Measurements from ENCODE around the gene SAP30BP. TPM values are rescaled to one million over a fixed set of nuclear protein-coding genes. Genes with fewer than 3 reads are reported as not detected.

The SAP30BP gene
- total RNA-seq, 1 donor: 69.2 TPM

DNA sequence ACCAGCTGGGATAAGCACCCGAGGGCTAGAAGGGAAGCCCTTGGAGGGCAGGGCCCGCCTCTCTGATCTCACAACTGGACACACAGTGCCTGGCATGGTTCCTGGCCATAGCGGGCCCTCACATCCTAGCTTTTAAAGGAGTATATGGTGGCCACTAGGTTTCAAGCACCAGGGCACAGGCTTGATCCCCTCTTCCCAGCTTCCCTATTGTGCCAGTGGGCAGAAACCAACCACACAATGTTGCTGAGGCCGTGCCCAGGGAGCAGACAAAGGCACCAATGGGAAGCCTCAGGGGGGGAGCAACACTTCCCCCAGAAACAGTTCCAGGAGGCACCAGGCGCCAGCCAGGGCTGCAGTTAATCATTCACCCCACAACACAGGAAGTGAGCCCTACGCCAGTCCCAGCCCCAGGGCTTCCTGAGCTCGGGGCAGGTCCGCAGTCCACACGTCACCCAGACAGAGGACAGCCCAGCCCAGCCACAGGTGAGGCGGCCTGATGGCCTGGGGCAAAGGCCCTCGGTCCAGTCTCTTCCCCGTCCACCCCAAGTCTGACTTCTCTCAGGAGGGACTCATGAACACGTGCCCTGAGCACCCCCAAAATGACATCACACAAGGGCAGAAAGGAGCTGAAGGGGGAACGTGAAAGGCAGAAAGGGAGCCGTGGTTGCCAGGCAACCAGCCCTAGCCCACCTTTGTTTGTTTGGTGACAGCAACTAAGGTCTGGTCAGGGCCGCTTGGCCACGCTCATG lies 21.1 kb upstream of the SAP30BP start:
- DNase-seq (ENCODE audit: low read depth in 2 of 3, low spot score in 2 of 3): peak in 2 of 3 donors; percentile 88 to 91

DNA sequence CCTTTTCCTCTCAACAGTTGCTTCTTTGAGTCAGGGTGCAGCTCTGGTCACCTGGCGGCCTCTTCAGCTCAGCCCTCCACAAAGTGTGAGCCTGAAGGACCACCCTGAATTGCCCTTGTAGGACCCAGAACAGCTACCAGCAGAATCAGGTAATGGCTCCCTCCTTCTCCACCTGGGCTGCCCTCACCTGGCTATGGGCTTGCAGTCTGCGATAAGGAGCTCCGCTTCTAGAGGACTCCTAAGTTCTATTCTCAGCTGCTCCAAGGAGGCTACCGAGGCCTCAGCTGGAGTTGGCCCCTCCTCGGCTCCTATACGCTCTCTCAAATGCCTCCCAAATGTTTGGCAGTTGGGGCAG lies 20.5 kb upstream of the SAP30BP start:
- DNase-seq (ENCODE audit: low read depth in 2 of 3, low spot score in 2 of 3): no peak

DNA sequence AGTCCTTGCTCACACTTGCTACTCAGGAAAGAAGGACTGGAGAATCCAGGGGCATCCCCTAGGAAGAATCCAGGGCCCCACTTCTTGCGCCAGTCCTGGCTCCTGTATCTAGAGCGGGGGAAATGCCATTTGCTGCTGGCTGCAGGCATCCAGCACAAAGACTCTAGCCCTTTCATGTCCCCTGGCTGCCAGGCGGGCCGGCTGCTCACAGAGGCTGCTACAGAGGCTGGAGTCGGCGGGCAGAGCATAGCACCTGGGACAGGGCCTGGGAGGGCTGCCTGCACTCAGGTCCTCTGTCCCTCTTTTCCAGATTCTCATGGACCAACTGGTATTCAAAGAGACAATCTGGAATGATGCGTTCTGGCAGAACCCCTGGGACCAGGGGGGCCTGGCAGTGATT lies 20.1 kb upstream of the SAP30BP start:
- no peak for DNase-seq (ENCODE audit: low read depth in 2 of 3, low spot score in 2 of 3)

DNA sequence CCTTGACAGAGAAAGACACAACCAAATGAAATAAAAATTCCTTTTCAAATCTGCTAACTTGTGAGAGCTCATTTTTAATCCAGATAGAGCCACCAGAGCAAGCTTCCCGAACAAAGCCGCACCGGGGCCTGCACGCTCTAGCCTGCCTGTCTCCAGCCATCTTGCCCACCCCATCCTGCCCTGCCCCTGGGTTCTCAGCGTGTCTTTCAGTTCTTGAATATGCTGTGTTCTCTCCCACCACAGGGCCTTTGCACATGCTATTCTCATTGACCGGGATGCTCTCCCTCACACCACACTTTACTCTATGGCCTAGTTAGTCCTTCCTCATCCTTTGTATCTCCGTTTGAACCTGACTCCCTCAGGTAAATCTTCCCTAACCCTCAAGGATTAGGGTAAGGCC lies 19.2 kb upstream of the SAP30BP start:
- DNase-seq (ENCODE audit: low read depth in 2 of 3, low spot score in 2 of 3): no peak

DNA sequence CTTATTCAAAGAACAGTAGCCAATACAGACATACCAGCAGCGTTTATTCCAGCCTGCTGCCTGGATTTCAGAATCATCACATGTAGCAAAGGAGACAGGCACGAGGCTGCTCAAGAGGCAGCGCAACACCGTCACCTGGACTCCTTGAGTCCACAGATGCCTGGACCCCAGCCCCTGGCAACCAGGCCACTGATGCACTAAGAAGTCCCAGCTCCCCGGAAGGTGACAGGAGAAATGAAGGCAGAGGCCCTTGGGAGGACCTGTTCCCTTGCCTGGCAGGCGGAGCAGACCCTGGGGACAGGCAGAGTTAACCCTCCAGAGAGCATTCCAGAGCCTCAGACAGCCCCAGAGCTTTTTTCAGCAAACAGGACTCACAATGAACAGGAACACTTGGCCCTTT lies 17.5 kb upstream of the SAP30BP start:
- no peak for DNase-seq (ENCODE audit: low read depth in 2 of 3, low spot score in 2 of 3)

DNA sequence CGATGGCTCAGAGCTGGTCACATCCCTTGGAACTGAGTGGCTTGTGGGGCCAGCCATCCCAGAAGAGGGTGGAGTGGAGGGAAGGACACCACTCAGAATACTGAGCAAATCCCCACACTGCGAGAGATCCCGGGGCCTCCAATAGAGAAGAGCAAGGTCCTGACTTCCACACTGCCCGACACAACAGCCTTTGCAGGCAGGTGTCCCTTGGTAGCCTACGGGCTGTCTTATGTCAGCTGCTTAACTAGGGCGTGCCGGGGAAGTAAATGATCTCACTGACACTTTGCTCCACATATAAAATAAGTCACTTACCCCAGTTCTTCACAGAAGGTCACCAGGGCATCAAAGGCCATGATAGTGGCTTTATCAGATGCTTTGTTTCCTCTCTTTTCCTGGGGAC lies 16.3 kb upstream of the SAP30BP start:
- DNase-seq (ENCODE audit: low read depth in 2 of 3, low spot score in 2 of 3): no peak

DNA sequence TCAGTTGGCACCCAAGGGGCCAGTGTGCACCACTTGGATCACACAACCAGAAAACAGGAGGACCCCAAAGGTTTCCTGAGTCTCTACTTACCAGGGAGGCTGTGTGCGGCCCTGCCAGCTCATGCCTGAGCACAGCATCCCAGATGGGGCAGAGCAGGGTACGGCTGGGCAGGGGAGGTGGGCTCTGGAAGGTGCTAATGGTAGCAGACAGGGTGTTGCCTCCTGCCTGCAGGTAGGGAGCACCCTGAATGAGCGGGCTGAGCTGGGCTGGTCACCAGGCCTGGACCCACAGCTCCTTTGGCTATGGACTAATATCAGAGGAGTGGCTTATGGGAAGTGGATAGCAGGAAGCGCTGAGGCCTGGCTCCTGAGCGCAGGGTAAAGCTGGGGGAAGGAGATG lies 14.8 kb upstream of the SAP30BP start:
- DNase-seq (ENCODE audit: low read depth in 2 of 3, low spot score in 2 of 3): no peak

DNA sequence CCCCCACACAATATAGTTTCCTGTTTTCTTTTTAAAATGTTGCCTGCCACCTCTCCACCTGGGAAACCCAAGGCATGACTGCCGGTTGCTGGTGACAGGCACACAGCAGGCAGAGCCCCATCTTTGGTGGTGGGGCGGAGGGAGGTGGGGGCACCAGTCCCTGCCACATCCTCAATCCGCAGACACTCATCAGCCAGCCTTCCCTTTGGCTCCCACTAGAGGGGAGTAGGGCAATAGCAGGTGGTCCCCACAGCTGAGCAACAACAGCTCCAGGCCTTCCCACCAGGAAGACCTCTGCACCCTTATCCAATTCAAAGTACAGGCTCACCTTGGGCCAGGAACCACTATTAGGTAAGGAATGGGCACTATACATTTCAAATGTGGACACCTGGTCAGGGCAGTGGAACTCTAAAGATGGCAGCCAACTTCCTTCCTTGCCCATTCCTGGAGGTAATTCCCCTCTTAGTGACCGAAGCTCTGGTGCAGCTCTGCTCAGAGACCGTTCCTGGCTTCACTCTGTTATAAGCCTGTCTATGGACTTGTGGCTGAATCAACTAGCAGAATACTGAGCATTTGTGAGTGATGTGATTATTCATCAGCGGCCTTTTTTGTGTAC lies 14.1 kb upstream of the SAP30BP start:
- DNase-seq (ENCODE audit: low read depth in 2 of 3, low spot score in 2 of 3): peak in 2 of 3 donors; percentile 75 to 81

DNA sequence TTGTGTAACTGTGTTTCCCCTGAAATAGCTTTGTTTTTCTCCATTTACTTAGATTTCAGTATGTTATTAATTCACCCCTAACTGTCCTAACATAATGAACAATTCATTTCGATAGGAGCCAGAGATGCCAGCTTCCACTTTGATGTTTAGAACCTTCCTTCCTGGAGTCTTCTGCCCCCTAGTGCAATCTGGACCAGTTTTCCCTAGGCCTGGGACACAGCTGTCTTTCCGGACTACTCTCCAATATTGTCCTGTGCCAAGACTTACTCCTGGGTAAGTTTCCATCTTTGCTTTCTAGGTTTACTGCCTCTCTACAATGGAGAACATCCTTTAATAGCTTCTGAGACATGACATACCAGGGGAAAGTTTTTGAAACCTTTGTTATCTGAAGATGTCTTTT lies 13.0 kb upstream of the SAP30BP start:
- no peak for DNase-seq (ENCODE audit: low read depth in 2 of 3, low spot score in 2 of 3)

DNA sequence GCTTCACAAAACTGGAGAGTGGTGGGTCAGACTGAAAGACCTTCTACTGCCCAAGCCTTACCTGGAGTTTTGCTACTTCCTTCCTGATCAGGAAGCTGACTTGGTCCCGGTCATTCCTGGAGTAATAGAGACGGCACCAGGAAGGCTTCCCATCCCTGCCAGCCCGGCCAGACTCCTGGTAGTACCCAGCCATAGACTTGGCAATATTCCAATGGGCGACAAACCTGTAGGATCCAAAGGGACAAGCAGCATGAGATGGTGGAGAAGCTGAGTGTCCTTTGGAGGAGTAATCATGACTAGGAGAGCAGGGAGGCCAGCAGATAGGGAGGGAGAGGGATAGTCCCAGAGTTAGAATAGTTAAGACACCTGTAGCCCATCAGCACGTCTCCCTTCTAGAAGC lies 8.9 kb upstream of the SAP30BP start:
- DNase-seq (ENCODE audit: low read depth in 2 of 3, low spot score in 2 of 3): no peak

DNA sequence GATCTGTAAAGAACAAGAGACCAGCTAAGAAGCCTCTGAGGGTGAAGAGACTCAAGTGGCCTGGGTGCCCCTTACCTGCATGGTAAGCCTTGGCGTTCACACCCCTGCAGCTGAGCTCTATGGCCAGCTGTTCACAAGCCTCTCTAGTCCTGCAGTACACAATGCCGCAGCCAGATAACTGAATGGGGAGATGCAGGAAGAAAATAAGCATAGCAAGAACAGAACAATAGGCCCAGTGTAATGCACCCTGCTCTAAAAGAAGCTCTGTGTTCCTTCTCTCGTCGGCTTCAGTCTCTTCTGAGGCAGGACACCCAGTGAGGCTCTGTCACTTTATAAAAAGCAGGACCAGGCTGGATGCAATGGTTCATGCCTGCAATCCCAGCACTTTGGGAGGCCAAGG lies 5.6 kb upstream of the SAP30BP start:
- DNase-seq (ENCODE audit: low read depth in 2 of 3, low spot score in 2 of 3): no peak

DNA sequence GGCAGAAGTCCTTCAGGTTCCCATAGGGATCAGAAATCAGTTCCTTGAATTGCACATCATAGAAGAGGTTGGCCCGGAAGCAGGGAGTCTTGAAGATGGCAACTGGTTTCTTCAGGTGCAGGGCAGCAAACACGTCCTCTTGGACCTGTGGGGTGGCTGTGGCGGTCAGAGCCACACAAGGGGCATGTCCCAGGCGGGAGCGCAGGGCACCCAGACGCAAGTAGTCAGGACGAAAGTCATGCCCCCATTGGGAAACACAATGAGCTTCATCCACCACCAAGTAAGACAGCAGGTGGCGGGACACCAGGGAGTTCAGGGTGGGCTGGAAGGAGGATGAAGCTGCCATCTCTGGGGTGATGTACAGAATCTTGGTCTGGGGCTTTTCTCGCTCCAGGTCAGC lies 4.6 kb upstream of the SAP30BP start:
- no peak for DNase-seq (ENCODE audit: low read depth in 2 of 3, low spot score in 2 of 3)

DNA sequence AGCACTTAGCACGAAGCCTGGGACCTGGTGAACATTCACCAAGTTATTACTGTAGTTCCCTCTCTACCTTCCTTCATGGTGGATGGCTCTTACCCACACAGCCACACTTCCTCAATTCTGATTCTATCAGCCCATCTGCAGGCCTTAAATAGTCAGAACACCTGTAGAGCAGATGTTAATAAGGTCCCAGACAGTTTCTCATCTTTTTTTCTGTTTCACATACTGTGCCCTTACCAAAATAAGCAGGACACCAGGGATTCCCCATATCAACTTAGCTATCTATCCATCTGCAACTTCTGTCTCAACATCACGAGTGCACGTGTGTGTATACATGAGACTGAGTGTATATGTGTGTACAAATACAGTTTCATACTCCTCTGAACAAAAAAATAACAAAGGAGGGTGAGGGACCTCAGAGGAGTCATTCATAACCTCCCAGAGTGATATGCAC lies 3.0 kb upstream of the SAP30BP start:
- DNase-seq (ENCODE audit: low read depth in 2 of 3, low spot score in 2 of 3): no peak

DNA sequence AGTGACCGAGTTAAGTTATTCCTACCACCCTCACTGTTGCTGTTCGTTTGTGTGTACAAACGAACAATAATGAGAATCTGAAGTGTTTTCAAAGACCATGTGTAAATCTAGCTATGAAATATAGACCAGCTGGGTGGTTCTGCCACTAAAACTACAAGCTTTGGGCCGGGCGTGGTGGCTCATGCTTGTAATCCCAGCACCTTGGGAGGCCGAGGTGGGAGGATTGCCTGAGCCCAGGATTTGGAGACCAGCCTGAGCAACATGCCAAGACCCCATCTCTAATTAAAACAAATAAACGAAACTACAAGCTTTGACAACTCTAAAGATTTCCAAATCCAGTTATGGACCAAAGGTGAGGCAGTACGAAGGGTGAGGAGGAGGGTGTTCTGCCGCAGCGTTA lies 1.2 kb upstream of the SAP30BP start:
- no peak for DNase-seq (ENCODE audit: low read depth in 2 of 3, low spot score in 2 of 3)

DNA sequence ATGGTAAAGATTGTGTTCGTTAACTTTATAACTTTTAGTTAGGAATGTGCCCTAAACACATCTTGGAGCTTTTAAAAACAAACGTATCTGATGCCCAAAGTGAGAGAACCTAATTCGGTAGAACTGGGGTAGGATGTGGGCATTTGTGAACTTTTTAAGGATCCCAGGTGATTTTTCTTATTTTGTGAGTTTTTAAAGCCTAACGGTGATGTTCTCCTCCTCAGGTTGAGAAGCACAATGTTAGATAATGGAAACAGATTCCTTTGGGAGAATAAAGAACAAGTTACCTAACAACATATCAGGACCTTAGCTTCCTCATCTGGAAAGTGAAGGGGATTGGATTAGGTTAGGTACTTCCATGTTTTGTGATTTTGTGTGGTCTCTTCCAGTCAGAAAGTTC lies 687 bp downstream of the SAP30BP start:
- no peak for DNase-seq (ENCODE audit: low read depth in 2 of 3, low spot score in 2 of 3)

DNA sequence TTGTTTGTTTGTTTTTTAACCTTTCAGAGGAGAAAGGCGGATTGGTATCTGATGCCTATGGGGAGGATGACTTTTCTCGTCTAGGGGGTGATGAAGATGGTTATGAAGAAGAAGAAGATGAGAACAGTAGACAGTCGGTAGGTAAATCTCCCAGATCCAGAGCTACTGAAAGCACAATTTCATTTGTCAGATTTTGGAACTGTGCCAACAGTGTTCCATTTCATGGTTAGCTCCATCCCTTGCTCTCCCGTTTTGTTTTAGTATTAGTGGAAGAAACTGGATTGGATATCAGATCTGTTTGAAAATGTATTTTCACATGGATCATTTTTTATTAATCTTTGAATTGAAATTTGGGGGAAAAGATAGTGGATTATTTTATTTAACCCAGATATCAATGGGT lies 1.4 kb downstream of the SAP30BP start:
- DNase-seq (ENCODE audit: low read depth in 2 of 3, low spot score in 2 of 3): no peak

DNA sequence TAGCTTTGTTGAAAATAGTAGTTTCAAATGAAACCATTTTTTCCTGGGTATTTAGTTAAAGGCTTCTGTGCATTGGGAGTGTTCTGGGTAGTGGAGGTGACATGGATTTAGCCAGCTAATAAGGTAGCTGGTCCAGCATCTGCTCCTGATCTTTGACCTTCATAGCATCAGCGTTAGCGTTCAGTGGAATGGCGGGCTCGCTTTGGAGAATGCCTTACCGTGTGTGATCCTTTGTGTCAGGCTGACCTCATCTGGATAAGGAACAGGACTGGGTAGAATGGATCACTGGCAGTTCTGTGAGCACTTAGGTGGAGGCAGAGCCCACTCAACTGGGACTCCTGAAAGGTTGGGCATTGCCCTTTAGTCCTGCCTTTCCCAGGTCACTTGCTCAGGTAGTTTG lies 3.7 kb downstream of the SAP30BP start:
- no peak for DNase-seq (ENCODE audit: low read depth in 2 of 3, low spot score in 2 of 3)

DNA sequence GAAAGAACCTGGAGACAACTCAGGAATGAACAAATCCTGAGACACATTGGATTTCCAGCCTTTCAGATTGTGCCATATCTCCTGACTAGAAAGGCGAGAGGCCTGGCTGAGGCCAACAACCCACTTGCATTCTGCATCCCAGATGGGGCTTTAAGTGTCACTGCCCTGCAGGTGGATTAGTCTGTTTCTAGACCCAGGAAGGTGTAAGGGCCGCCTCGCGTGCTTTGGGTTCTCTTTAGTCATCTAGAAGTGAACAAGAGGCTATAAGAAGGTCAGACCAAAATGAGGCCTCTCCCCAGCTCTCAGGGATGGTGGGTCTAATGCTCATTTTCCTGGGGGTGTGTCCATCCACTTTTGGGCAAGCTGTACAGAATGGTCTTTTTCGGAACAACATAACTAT lies 4.9 kb downstream of the SAP30BP start:
- no peak for DNase-seq (ENCODE audit: low read depth in 2 of 3, low spot score in 2 of 3)

DNA sequence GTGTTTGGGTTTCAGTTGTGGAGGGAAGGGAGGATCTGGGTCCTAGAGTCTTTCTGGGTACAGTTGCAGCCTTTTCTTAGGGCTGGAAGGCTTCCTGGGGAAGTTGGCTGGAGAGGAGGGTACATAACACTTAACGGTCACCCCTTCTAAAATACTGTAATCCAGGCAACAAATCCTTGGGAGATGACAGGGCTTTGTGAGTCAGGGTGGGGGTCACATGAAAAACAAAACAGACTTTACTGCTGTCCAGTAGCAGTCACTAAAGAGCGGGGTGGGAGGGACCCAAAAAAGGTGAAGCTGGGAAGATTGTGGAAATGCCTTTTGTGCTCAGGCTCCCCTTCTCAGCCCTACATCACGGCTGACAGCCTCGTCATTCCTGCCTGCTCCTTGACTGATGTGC lies 6.3 kb downstream of the SAP30BP start:
- DNase-seq (ENCODE audit: low read depth in 2 of 3, low spot score in 2 of 3): no peak

DNA sequence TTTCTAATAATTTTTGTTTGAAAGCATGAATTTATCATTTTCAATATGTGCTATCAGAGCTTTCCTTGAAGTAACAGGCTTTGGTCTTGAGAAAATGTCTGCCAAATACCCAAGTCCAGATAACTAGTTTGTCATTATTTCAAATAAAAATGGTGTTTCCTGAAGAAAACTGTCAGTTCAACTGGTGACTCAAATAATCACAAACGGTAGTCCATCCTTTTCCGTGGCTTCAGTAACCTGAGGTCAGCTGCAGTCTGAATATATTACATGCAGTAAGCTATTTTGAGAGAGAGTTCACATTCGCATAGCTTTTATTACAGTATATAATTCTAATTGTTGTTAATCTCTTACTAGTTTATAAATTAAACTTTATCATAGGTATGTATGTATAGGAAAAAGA lies 9.3 kb downstream of the SAP30BP start:
- DNase-seq (ENCODE audit: low read depth in 2 of 3, low spot score in 2 of 3): no peak

DNA sequence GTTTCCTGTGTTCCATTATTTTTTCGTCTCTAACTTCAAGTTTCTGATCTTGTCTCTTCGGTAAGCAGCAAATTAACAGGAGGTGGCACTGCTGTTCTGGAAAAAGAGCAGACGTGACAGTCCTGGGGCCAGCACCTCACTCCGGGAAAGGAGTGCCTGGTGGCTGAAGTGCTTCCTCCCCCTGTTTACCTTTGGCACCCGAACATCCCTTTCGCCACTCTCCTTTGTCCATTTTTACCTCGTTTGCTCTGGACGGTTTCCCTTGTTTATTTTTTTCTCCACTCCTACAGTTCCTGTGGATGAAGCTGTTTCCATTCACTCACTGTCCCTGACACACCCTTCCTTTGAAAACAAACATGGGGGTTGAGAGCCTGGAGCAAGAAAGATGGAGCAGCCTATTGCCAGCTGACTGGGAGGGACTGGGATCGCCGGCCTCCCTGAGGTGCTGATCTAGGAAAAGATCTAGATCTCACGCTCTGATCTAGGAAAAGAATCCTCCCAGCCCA lies 12.6 kb downstream of the SAP30BP start:
- DNase-seq (ENCODE audit: low read depth in 2 of 3, low spot score in 2 of 3): no peak

DNA sequence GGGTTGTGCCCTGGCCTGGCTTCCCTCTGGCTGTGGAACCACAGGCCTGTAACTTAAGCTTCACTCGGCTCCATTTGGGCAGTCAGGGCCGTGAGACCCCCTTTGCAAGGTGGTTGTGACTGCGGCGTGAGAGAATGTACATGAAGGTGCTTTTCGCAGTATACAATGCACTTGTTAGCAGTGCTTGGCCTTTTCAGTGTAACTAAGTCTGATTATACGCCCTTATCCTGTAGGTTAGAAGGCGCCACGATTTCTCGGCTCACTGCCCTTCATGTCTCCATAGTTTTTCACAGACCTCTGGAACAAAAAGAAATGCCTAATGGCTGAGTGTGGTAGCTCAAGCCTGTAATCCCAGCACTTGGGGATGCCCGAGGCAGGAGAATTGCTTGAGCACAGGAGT lies 13.3 kb downstream of the SAP30BP start:
- DNase-seq (ENCODE audit: low read depth in 2 of 3, low spot score in 2 of 3): no peak

DNA sequence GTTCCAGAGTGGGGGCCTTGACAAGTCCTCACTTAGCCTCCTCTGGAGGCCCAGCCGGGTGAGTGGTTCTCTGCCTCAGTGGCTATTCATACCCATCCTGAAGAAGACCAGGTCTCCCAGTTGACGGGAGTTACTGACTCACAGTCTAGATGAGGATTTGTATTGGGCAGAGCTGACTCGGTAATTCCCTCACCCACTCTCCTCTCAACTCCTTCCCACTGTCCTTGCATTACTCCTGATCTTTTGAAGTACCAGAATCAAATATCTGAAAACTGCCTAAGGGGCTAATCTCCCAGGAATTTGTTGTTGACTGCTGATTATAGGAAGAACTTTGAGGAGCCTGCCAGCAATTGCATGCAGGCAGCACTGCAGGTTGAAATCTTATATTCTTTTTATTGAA lies 14.2 kb downstream of the SAP30BP start:
- DNase-seq (ENCODE audit: low read depth in 2 of 3, low spot score in 2 of 3): no peak
